ENCODE measurements around the gene FAM221A.
"Not testable (repeated sequence)": the region's sequence is repeated elsewhere in the genome, so short reads cannot be mapped to it uniquely, and the experiment has no call there.

Gene FAM221A

DNA sequence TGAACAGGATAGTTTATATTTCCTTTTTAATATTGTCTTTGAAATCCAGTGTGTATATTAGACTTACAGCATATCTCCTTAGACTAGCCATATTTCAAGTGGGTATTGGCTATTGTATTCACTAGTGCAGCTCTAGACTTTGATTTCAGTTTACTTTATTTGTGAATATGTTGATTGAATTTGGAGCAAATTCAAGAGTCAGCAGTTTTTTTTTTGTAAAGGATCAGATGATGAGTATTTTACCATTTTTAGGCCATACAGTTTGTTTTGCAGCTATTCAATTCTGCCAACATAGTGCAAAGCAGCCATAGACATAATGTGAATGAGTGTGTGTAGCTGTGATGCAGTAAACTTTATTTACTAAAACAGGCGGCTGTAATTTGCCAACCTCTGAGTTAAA, 34.6 kb downstream of the FAM221A start:
- H3K27ac ChIP-seq = no peak overlapping the region
- no peak for TF ChIP-seq ZFX (IDR thresholded peaks at IDR 0.05)
- TF ChIP-seq, protein P1, sequence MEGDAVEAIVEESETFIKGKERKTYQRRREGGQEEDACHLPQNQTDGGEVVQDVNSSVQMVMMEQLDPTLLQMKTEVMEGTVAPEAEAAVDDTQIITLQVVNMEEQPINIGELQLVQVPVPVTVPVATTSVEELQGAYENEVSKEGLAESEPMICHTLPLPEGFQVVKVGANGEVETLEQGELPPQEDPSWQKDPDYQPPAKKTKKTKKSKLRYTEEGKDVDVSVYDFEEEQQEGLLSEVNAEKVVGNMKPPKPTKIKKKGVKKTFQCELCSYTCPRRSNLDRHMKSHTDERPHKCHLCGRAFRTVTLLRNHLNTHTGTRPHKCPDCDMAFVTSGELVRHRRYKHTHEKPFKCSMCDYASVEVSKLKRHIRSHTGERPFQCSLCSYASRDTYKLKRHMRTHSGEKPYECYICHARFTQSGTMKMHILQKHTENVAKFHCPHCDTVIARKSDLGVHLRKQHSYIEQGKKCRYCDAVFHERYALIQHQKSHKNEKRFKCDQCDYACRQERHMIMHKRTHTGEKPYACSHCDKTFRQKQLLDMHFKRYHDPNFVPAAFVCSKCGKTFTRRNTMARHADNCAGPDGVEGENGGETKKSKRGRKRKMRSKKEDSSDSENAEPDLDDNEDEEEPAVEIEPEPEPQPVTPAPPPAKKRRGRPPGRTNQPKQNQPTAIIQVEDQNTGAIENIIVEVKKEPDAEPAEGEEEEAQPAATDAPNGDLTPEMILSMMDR (conservative IDR thresholded peaks at IDR 0.05) = no peak

GRCh38 chr7:23715099-23715498, 35.1 kb downstream of the FAM221A start:
- TF ChIP-seq ZFX (IDR thresholded peaks at IDR 0.05) = no peak
- TF ChIP-seq, protein P1 (conservative IDR thresholded peaks at IDR 0.05) = no peak
- H3K27ac ChIP-seq = no peak overlapping the region

- TF ChIP-seq ZFX (IDR thresholded peaks at IDR 0.05) = no peak
- TF ChIP-seq, protein P1 (conservative IDR thresholded peaks at IDR 0.05) = no peak
- no peak overlapping the region for H3K27ac ChIP-seq
Measured at GRCh38 chr7:23717788-23718187, 37.8 kb downstream of the FAM221A start.

DNA sequence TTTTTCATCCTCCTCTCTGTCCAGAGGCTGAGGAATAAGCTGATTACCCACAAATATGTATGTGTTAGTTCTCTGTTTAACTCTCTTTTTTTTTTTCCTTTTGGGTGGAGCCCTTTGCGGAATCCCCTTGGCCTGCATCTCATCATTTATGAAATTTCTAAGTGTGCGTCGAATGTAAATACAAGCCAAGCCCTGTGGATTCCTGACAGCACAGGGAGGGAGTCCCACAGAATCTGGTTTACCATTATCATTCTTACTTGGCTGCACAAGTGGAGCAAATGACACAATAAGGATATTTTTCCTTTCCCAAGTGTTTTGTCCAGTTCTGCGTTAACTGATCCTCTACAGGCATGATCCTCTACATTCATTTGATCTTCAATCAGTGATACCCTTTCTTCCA, 41.5 kb downstream of the FAM221A start:
- TF ChIP-seq ZFX (IDR thresholded peaks at IDR 0.05) = no peak
- H3K27ac ChIP-seq = no peak overlapping the region

- not testable (repeated sequence) for H3K27ac ChIP-seq
Measured at GRCh38 chr7:23722587-23723216, 42.7 kb downstream of the FAM221A start.

GRCh38 chr7:23724113-23724512, 44.1 kb downstream of the FAM221A start:
- not testable (repeated sequence) for H3K27ac ChIP-seq

DNA sequence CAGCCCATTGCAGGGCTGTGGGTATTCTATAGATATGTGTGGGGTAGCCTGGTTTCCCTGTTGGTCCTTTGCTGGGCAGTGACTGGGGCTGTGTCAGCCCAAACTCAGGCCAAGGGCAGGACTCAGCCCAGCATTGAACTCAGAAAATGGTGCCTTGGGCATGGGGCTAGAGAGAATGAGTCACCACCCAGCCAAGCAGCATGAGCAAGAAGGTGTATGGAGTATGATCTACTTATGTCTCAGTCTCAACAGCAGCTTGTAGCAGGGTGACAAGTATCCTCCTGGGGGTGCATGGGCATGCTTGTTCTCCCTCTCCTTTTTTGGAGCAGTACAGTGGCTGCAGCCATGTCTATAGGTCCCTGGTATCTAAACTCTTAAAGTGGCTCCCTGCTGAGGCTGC, 62.1 kb downstream of the FAM221A start:
- no peak overlapping the region; the same call in 1 of the 2 replicates for H3K27ac ChIP-seq
- TF ChIP-seq ZFX (IDR thresholded peaks at IDR 0.05) = no peak
- TF ChIP-seq, protein P1 (conservative IDR thresholded peaks at IDR 0.05) = no peak

DNA sequence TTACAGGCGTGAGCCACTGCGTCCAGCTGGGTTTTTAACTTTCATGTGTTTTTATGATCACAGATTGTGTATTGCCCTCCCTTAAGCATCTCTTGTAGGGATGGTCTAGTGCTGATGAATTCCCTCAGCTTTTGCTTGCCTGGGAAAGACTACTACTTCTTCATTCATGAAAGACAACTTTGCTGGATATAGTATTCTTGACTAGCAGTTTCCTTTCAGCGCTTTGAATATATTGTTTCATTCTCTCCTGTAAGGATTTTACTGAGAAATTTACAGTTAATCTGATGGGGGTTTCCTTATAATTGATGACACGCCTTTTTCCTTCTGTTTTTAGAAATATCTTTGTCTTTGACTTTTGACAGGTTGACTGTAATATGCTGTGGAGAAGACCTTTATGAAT, 63.2 kb downstream of the FAM221A start:
- no peak for TF ChIP-seq ZFX (IDR thresholded peaks at IDR 0.05)
- TF ChIP-seq, protein P1 (conservative IDR thresholded peaks at IDR 0.05) = no peak

GRCh38 chr7:23746629-23747028, 66.6 kb downstream of the FAM221A start:
- TF ChIP-seq, protein P1 (conservative IDR thresholded peaks at IDR 0.05) = no peak
- TF ChIP-seq ZFX (IDR thresholded peaks at IDR 0.05) = no peak
- H3K27ac ChIP-seq = no peak overlapping the region

More for the DNA sequence above, 63.2 kb downstream of the FAM221A start:
- H3K27ac ChIP-seq = no peak overlapping the region
